Measurements from ENCODE around the gene CXCR4.

- TF ChIP-seq CTCF (conservative IDR thresholded peaks at IDR 0.05) (no peak), EZH2 (IDR thresholded peaks at IDR 0.05; ENCODE audit: low read depth) (no peak)
Measured at GRCh38 chr2:136114382-136114781, 3.6 kb downstream of the CXCR4 start.

All from PC-9 (cell line).